ENCODE measurements around the gene AHCTF1. TPM values are rescaled to one million over a fixed set of nuclear protein-coding genes. Genes with fewer than 3 reads are reported as not detected.
A peak's percentile ranks its signal among the peaks of the same experiment; 100 is the strongest.

Gene AHCTF1
- 10 to 100 TPM; 30.7 to 45.3 (median 42.0) TPM for total RNA-seq

- intact Hi-C loops (cut with DNase I), result loop anchor here (2.0 to 10.0 kb wide), 2 partner anchors 147 to 173 kb away; partner anchors contain the start of genes ZNF669 and ZNF670
- WGBS, result under 1% methylated on average over 44 of the region's 90 CpGs
- H3K27me3 ChIP-seq, result no peaks in the 10 kb centered on the region
- peak; percentile 98 for DNase-seq (ENCODE audit: extremely low spot score)
- TF ChIP-seq, protein P1, sequence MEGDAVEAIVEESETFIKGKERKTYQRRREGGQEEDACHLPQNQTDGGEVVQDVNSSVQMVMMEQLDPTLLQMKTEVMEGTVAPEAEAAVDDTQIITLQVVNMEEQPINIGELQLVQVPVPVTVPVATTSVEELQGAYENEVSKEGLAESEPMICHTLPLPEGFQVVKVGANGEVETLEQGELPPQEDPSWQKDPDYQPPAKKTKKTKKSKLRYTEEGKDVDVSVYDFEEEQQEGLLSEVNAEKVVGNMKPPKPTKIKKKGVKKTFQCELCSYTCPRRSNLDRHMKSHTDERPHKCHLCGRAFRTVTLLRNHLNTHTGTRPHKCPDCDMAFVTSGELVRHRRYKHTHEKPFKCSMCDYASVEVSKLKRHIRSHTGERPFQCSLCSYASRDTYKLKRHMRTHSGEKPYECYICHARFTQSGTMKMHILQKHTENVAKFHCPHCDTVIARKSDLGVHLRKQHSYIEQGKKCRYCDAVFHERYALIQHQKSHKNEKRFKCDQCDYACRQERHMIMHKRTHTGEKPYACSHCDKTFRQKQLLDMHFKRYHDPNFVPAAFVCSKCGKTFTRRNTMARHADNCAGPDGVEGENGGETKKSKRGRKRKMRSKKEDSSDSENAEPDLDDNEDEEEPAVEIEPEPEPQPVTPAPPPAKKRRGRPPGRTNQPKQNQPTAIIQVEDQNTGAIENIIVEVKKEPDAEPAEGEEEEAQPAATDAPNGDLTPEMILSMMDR (IDR thresholded peaks at IDR 0.05), result peak in 1 of 3 experiments; percentile 2
- TF ChIP-seq EP300 (IDR thresholded peaks at IDR 0.05) (no peak), POLR2AphosphoS5 (IDR thresholded peaks at IDR 0.05) (peak; percentile 99), POLR2A (IDR thresholded peaks at IDR 0.05; ENCODE audit: low read depth) (peak; percentile 91)
- H3K4me3 ChIP-seq, result peak within 1 kb of the TSS; percentile 89 to 99 (median 96)
- H3K4me1 ChIP-seq, result peaks cover 23 to 48% (median 46%) of the 10 kb centered on the region in 4 donors
- H3K27ac ChIP-seq (replicated peaks in 1 of 4), result peak within 1 kb of the TSS; percentile 95 to 99 (median 98)
- H3K9me3 ChIP-seq, result no peaks in the 10 kb centered on the region
- H3K36me3 ChIP-seq, result peaks cover 0 to 18% (median 7%) of the 10 kb centered on the region in 4 donors
These were observed at the start of gene AHCTF1 for GRCh38 chr1:246931549-246932365. TSS of gene AHCTF1 (minus strand) at chr1:246931948. CDS start at chr1:246918370, 13,578 bp downstream.

- no peaks in the 10 kb centered on the region for H3K27me3 ChIP-seq
- H3K36me3 ChIP-seq, result no peaks in the 10 kb centered on the region
- DNase-seq (ENCODE audit: extremely low spot score), result no peak
- H3K27ac ChIP-seq (replicated peaks in 1 of 4), result no peak overlapping the region
- 95% methylated on average over 6 of the region's 6 CpGs for whole genome bisulfite sequencing
- H3K4me1 ChIP-seq, result no peaks in the 10 kb centered on the region
- no peak overlapping the region for H3K4me3 ChIP-seq
- TF ChIP-seq, protein P1 (IDR thresholded peaks at IDR 0.05), result no peak
- TF ChIP-seq EP300 (IDR thresholded peaks at IDR 0.05) (no peak), POLR2AphosphoS5 (IDR thresholded peaks at IDR 0.05) (no peak), POLR2A (IDR thresholded peaks at IDR 0.05; ENCODE audit: low read depth) (no peak)
- peaks cover 0 to 28% (median 18%) of the 10 kb centered on the region in 4 donors for H3K9me3 ChIP-seq
- intact Hi-C loops (cut with DNase I), result no loop called here
These were observed 47.0 kb upstream of the AHCTF1 start for GRCh38 chr1:246978785-246979184.

DNA sequence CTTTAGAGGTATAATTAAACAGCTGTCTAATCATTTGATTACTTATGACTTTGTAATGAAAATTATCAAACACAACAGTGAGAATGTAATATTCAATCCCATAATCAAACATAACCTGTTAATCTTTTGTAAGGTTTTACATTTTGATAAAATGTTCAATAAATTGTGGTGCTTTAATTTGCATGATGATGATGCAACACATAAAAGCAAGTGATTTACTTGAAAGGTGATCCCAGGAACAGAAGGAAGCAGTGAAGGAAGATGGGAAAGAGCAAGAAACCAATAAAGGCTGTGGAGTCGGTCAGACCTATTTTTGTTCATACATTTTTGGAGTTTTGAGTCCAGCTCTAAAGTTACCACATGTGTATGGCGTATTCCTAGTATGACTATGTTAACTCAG, 46.5 kb upstream of the AHCTF1 start:
- H3K4me1 ChIP-seq, result no peaks in the 10 kb centered on the region
- H3K4me3 ChIP-seq, result no peak overlapping the region
- no peaks in the 10 kb centered on the region for H3K36me3 ChIP-seq
- H3K9me3 ChIP-seq, result peaks cover 0 to 23% (median 13%) of the 10 kb centered on the region in 4 donors
- no peak for DNase-seq (ENCODE audit: extremely low spot score)
- intact Hi-C loops (cut with DNase I), result no loop called here
- H3K27me3 ChIP-seq, result no peaks in the 10 kb centered on the region
- WGBS, result 100% methylated on average over 2 of the region's 2 CpGs
- no peak for TF ChIP-seq POLR2A (IDR thresholded peaks at IDR 0.05; ENCODE audit: low read depth)
- TF ChIP-seq EP300 (IDR thresholded peaks at IDR 0.05), result no peak
- TF ChIP-seq, protein P1 (IDR thresholded peaks at IDR 0.05), result no peak
- TF ChIP-seq POLR2AphosphoS5 (IDR thresholded peaks at IDR 0.05), result no peak
- H3K27ac ChIP-seq (replicated peaks in 1 of 4), result no peak overlapping the region

DNA sequence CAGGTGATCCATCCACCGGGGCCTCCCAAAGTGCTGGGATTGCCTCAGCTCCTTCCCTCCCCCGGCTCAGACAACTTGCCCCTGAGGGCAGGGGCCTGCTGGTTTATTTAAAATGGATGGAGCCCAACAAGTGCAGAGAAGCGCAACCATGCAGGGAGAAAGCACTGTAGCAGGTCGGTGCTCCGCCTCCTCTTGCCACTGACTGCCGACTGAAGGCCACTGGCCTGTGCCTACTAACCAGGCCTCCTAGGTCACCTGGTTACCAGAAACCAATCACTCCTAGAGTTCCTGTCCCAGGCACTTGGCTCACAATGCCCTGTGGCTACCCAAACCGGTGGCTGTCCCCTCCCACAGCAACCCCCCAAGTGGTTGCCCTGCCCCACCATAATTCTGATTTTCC, 40.2 kb upstream of the AHCTF1 start:
- Histone ChIP-seq H3K27me3 (no peaks in the 10 kb centered on the region), H3K4me1 (no peaks in the 10 kb centered on the region), H3K27ac (replicated peaks in 1 of 4) (no peak overlapping the region), H3K9me3 (peaks cover 0 to 4% (median under 1%) of the 10 kb centered on the region in 4 donors), H3K36me3 (no peaks in the 10 kb centered on the region), H3K4me3 (no peak overlapping the region)
- intact Hi-C loops (cut with DNase I), result no loop called here
- no peak for DNase-seq (ENCODE audit: extremely low spot score)
- WGBS, result 100% methylated on average over 7 of the region's 7 CpGs
- TF ChIP-seq EP300 (IDR thresholded peaks at IDR 0.05), result no peak

DNA sequence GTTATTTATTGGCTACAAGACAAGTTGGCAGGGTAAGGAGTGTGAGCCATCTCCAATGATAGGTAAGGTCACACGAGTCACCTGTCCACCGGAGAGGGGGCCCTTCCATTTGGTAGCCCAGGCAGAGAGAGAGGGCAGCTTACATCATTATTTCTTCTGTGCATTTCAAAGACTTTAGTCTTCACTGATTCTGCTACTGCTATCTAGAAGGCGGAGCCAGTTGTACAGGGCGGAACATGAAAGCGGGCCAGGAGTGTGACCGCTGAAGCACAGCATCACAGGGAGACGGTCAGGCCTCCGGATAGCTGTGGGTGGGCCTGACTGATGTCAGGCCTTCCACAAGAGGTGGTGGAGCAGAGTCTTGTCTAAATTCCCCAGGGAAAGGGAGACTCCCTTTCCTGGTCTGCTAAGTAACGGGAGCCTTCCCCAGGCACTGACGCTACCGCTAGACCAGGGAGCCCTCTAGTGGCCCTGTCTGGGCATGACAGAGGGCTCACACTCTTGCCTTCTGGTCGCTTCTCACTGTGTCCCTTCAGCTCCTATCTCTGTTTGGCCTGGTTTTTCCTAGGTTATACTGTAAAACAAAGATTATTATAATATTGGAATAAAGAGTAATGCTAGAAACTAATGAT, 39.5 kb upstream of the AHCTF1 start:
- H3K27me3 ChIP-seq, result no peaks in the 10 kb centered on the region
- 81% methylated on average over 12 of the region's 12 CpGs for WGBS
- H3K9me3 ChIP-seq, result peaks cover 0 to 4% (median 0%) of the 10 kb centered on the region in 4 donors
- TF ChIP-seq POLR2AphosphoS5 (IDR thresholded peaks at IDR 0.05), result no peak
- TF ChIP-seq, protein P1 (IDR thresholded peaks at IDR 0.05), result peak; percentile 55 to 89 (median 58)
- no peak for TF ChIP-seq EP300 (IDR thresholded peaks at IDR 0.05)
- no peak for TF ChIP-seq POLR2A (IDR thresholded peaks at IDR 0.05; ENCODE audit: low read depth)
- no peak for DNase-seq (ENCODE audit: extremely low spot score)
- no peaks in the 10 kb centered on the region for H3K4me1 ChIP-seq
- H3K4me3 ChIP-seq, result no peak overlapping the region
- H3K27ac ChIP-seq (replicated peaks in 1 of 4), result no peak overlapping the region
- intact Hi-C loops (cut with DNase I), result no loop called here
- H3K36me3 ChIP-seq, result no peaks in the 10 kb centered on the region
